ENCODE measurements around the gene SHISA5.

Gene SHISA5

GRCh38 chr3:48433472-48434118 is 70.4 kb downstream of the SHISA5 start:
- H3K27ac ChIP-seq (ENCODE audit: low read length) = peak overlapping the region; percentile 50
- H3K27me3 ChIP-seq (ENCODE audit: low read depth, low read length) = no peaks in the 10 kb centered on the region
- H3K9me3 ChIP-seq (ENCODE audit: control insufficient read depth in 1 of 2, low read length in 2 of 2) = no peaks in the 10 kb centered on the region
- peak overlapping the region in 1 of 2 donors; percentile 6 for H3K4me3 ChIP-seq (ENCODE audit: low read depth in 1 of 2, low read length in 2 of 2)
- peaks cover 14 to 25% of the 10 kb centered on the region in 2 donors for H3K4me1 ChIP-seq (ENCODE audit: control insufficient read depth in 1 of 2, insufficient read depth in 2 of 2, low read length in 2 of 2)
- H3K36me3 ChIP-seq (ENCODE audit: control insufficient read depth in 1 of 2, insufficient read depth in 2 of 2, low read length in 2 of 2) = peaks cover 9 to 13% of the 10 kb centered on the region in 2 donors

GRCh38 chr3:48432411-48433371 is 71.3 kb downstream of the SHISA5 start:
- Histone ChIP-seq H3K4me1 (ENCODE audit: control insufficient read depth in 1 of 2, insufficient read depth in 2 of 2, low read length in 2 of 2) (peaks cover 19 to 33% of the 10 kb centered on the region in 2 donors), H3K36me3 (ENCODE audit: control insufficient read depth in 1 of 2, insufficient read depth in 2 of 2, low read length in 2 of 2) (peaks cover 9 to 13% of the 10 kb centered on the region in 2 donors), H3K4me3 (ENCODE audit: low read depth in 1 of 2, low read length in 2 of 2) (no peak overlapping the region), H3K27ac (ENCODE audit: low read length) (peak overlapping the region; percentile 50), H3K9me3 (ENCODE audit: control insufficient read depth in 1 of 2, low read length in 2 of 2) (no peaks in the 10 kb centered on the region), H3K27me3 (ENCODE audit: low read depth, low read length) (no peaks in the 10 kb centered on the region)

GRCh38 chr3:48431224-48432029 is 72.5 kb downstream of the SHISA5 start:
- H3K27ac ChIP-seq (ENCODE audit: low read length) = peak overlapping the region; percentile 74
- H3K4me1 ChIP-seq (ENCODE audit: control insufficient read depth in 1 of 2, insufficient read depth in 2 of 2, low read length in 2 of 2) = peaks cover 25 to 46% of the 10 kb centered on the region in 2 donors
- H3K9me3 ChIP-seq (ENCODE audit: control insufficient read depth in 1 of 2, low read length in 2 of 2) = no peaks in the 10 kb centered on the region
- no peaks in the 10 kb centered on the region for H3K27me3 ChIP-seq (ENCODE audit: low read depth, low read length)
- no peak overlapping the region for H3K4me3 ChIP-seq (ENCODE audit: low read depth in 1 of 2, low read length in 2 of 2)
- H3K36me3 ChIP-seq (ENCODE audit: control insufficient read depth in 1 of 2, insufficient read depth in 2 of 2, low read length in 2 of 2) = peaks cover 9 to 13% of the 10 kb centered on the region in 2 donors

GRCh38 chr3:48430708-48431101 is 73.3 kb downstream of the SHISA5 start:
- H3K9me3 ChIP-seq (ENCODE audit: control insufficient read depth in 1 of 2, low read length in 2 of 2) = no peaks in the 10 kb centered on the region
- H3K4me3 ChIP-seq (ENCODE audit: low read depth in 1 of 2, low read length in 2 of 2) = no peak overlapping the region
- no peaks in the 10 kb centered on the region for H3K27me3 ChIP-seq (ENCODE audit: low read depth, low read length)
- H3K27ac ChIP-seq (ENCODE audit: low read length) = peak overlapping the region; percentile 74
- peaks cover 31 to 48% of the 10 kb centered on the region in 2 donors for H3K4me1 ChIP-seq (ENCODE audit: control insufficient read depth in 1 of 2, insufficient read depth in 2 of 2, low read length in 2 of 2)
- peaks cover 9 to 13% of the 10 kb centered on the region in 2 donors for H3K36me3 ChIP-seq (ENCODE audit: control insufficient read depth in 1 of 2, insufficient read depth in 2 of 2, low read length in 2 of 2)

- Histone ChIP-seq H3K4me1 (ENCODE audit: control insufficient read depth in 1 of 2, insufficient read depth in 2 of 2, low read length in 2 of 2) (peaks cover 31 to 53% of the 10 kb centered on the region in 2 donors), H3K27me3 (ENCODE audit: low read depth, low read length) (no peaks in the 10 kb centered on the region), H3K27ac (ENCODE audit: low read length) (peak within 1 kb of the TSS; percentile 74), H3K9me3 (ENCODE audit: control insufficient read depth in 1 of 2, low read length in 2 of 2) (no peaks in the 10 kb centered on the region), H3K4me3 (ENCODE audit: low read depth in 1 of 2, low read length in 2 of 2) (peak within 1 kb of the TSS; percentile 56 to 73), H3K36me3 (ENCODE audit: control insufficient read depth in 1 of 2, insufficient read depth in 2 of 2, low read length in 2 of 2) (peaks cover 9 to 13% of the 10 kb centered on the region in 2 donors)
Observed at GRCh38 chr3:48429960-48430707, 73.8 kb downstream of the SHISA5 start, which contains the start of gene PLXNB1. TSS of gene PLXNB1 (minus strand) at chr3:48430086. CDS start at chr3:48424611, 5,475 bp downstream.

GRCh38 chr3:48429317-48429959 is 74.5 kb downstream of the SHISA5 start:
- peak overlapping the region; percentile 74 for H3K27ac ChIP-seq (ENCODE audit: low read length)
- peak overlapping the region; percentile 56 to 73 for H3K4me3 ChIP-seq (ENCODE audit: low read depth in 1 of 2, low read length in 2 of 2)
- no peaks in the 10 kb centered on the region for H3K27me3 ChIP-seq (ENCODE audit: low read depth, low read length)
- no peaks in the 10 kb centered on the region for H3K9me3 ChIP-seq (ENCODE audit: control insufficient read depth in 1 of 2, low read length in 2 of 2)
- H3K36me3 ChIP-seq (ENCODE audit: control insufficient read depth in 1 of 2, insufficient read depth in 2 of 2, low read length in 2 of 2) = peaks cover 9 to 13% of the 10 kb centered on the region in 2 donors
- H3K4me1 ChIP-seq (ENCODE audit: control insufficient read depth in 1 of 2, insufficient read depth in 2 of 2, low read length in 2 of 2) = peaks cover 31 to 60% of the 10 kb centered on the region in 2 donors

GRCh38 chr3:48428572-48429316 is 75.2 kb downstream of the SHISA5 start:
- Histone ChIP-seq H3K4me3 (ENCODE audit: low read depth in 1 of 2, low read length in 2 of 2) (peak overlapping the region; percentile 55 to 73), H3K4me1 (ENCODE audit: control insufficient read depth in 1 of 2, insufficient read depth in 2 of 2, low read length in 2 of 2) (peaks cover 31 to 66% of the 10 kb centered on the region in 2 donors), H3K36me3 (ENCODE audit: control insufficient read depth in 1 of 2, insufficient read depth in 2 of 2, low read length in 2 of 2) (peaks cover 9 to 13% of the 10 kb centered on the region in 2 donors), H3K27ac (ENCODE audit: low read length) (peak overlapping the region; percentile 84), H3K9me3 (ENCODE audit: control insufficient read depth in 1 of 2, low read length in 2 of 2) (no peaks in the 10 kb centered on the region), H3K27me3 (ENCODE audit: low read depth, low read length) (no peaks in the 10 kb centered on the region)

GRCh38 chr3:48428088-48428571 is 75.8 kb downstream of the SHISA5 start:
- Histone ChIP-seq H3K4me3 (ENCODE audit: low read depth in 1 of 2, low read length in 2 of 2) (peak overlapping the region; percentile 55 to 73), H3K9me3 (ENCODE audit: control insufficient read depth in 1 of 2, low read length in 2 of 2) (no peaks in the 10 kb centered on the region), H3K4me1 (ENCODE audit: control insufficient read depth in 1 of 2, insufficient read depth in 2 of 2, low read length in 2 of 2) (peaks cover 30 to 66% of the 10 kb centered on the region in 2 donors), H3K27me3 (ENCODE audit: low read depth, low read length) (no peaks in the 10 kb centered on the region), H3K36me3 (ENCODE audit: control insufficient read depth in 1 of 2, insufficient read depth in 2 of 2, low read length in 2 of 2) (peaks cover 11 to 12% of the 10 kb centered on the region in 2 donors), H3K27ac (ENCODE audit: low read length) (peak overlapping the region; percentile 84)

- Histone ChIP-seq H3K9me3 (ENCODE audit: control insufficient read depth in 1 of 2, low read length in 2 of 2) (no peaks in the 10 kb centered on the region), H3K27me3 (ENCODE audit: low read depth, low read length) (no peaks in the 10 kb centered on the region), H3K4me3 (ENCODE audit: low read depth in 1 of 2, low read length in 2 of 2) (peak overlapping the region; percentile 55 to 73), H3K4me1 (ENCODE audit: control insufficient read depth in 1 of 2, insufficient read depth in 2 of 2, low read length in 2 of 2) (peaks cover 25 to 66% of the 10 kb centered on the region in 2 donors), H3K36me3 (ENCODE audit: control insufficient read depth in 1 of 2, insufficient read depth in 2 of 2, low read length in 2 of 2) (peaks cover 5 to 8% of the 10 kb centered on the region in 2 donors), H3K27ac (ENCODE audit: low read length) (peak overlapping the region; percentile 84)
Observed at GRCh38 chr3:48427630-48427962, 76.4 kb downstream of the SHISA5 start.

Measured in muscle layer of duodenum (tissue), 2 donors.